Testis (tissue), 3 donors: ENCODE measurements around the gene KDSR. TPM values are rescaled to one million over a fixed set of nuclear protein-coding genes. Genes with fewer than 3 reads are reported as not detected.
A peak's percentile ranks its signal among the peaks of the same experiment; 100 is the strongest.

Source experiments
- DNase-seq: peaks from one replicate; pipeline ENCODE4 v3.0.0-alpha.2; 2019
- H3K27ac ChIP-seq, 2 donors: fragments of 200-600 bp; sonication (generic); one replicate each; pipeline ENCODE4 v1.5.1; 2019
- H3K27me3 ChIP-seq: fragments of 200-600 bp; sonication (generic); one replicate; pipeline ENCODE4 v1.5.1; 2019
- H3K36me3 ChIP-seq: fragments of 200-600 bp; sonication (generic); one replicate; pipeline ENCODE4 v1.5.1; 2017; ENCODE audit warnings: low read depth; ENCODE audit errors: missing control alignments
- H3K4me1 ChIP-seq: fragments of 200-600 bp; sonication (generic); one replicate; pipeline ENCODE4 v1.5.1; 2019
- H3K4me3 ChIP-seq, 2 donors: fragments of 200-600 bp; sonication (generic); one replicate each; pipeline ENCODE4 v1.5.1; 2017 to 2019
- H3K9me3 ChIP-seq: fragments of 200-600 bp; sonication (generic); one replicate; pipeline ENCODE4 v1.5.1; 2017
- POLR2A ChIP-seq: fragments of 450-650 bp; IDR thresholded peaks from one replicate; pipeline ENCODE4 v1.6.1; 2017; ENCODE audit warnings: antibody characterized with exemption, mild to moderate bottlenecking, moderate library complexity
- WGBS, 2 donors: methylation state at CpG; one replicate each; pipeline ENCODE4 v1.1.5; 2018; 5-methylcytosine and 5-hydroxymethylcytosine counted together
- intact Hi-C: fragments of 100-400 bp; cut with DNase I; formaldehyde crosslinking; loops from one replicate; pipeline ENCODE4 v1.15.1; 2023; ENCODE audit warnings: low total_unique reads
- polyA plus RNA-seq: library from polyadenylated mRNA; stranded (reverse); fragments of 350-450 nt; fragmentation: Illumina TruSeq; extraction: RNeasy Lipid Tissue Mini Kit (QIAGEN cat#74804); gene quantifications from one replicate; pipeline ENCODE4 v1.2.3, GENCODE V29; 2014; ENCODE audit warnings: low read depth, low replicate concordance; ENCODE audit not compliant: insufficient read depth
- total RNA-seq, 2 donors: library from RNA; depleted of rRNA; stranded (reverse); fragments of >200 nt; gene quantifications; one replicate each; pipeline ENCODE4 v1.2.3, GENCODE V29; 2016
- TF ChIP-seq, protein P1 (sequence below), 3 experiments: fragments of 450-650 bp in 2 of 3; fragments of 200-600 bp in 1 of 3; sonication (generic) in 1 of 3; IDR thresholded peaks; one replicate each; pipeline ENCODE4 v1.5.1; 2016 to 2019; ENCODE audit warnings: antibody characterized with exemption in 3 of 3, mild to moderate bottlenecking in 2 of 3, moderate library complexity in 1 of 3

The KDSR gene
- total and polyA plus RNA-seq, 3 donors from 2014 or later: 30.2 to 64.1 (median 41.7) TPM

DNA sequence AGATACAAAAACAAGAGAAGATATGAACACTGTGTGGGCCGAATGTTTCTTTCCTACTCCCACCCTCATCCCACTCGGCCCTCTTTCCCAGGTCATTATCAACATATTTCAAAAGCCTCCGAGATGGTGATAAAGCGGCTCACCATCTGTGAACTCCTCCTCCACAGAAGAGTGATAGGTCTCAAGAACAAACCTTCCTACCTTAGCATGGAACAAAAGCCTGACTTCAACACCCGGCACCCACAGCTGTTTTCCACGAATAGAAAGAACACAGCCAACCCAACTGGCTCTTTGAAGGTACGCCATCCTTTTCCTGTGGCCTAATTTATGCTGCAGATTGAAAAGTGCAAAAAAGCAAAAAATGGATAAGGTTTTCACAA, 76.2 kb downstream of the KDSR start:
- H3K36me3 ChIP-seq: no peaks in the 10 kb centered on the region
- H3K4me1 ChIP-seq: peaks cover 54% of the 10 kb centered on the region
- TF ChIP-seq POLR2A: no peak
- TF ChIP-seq, protein P1, sequence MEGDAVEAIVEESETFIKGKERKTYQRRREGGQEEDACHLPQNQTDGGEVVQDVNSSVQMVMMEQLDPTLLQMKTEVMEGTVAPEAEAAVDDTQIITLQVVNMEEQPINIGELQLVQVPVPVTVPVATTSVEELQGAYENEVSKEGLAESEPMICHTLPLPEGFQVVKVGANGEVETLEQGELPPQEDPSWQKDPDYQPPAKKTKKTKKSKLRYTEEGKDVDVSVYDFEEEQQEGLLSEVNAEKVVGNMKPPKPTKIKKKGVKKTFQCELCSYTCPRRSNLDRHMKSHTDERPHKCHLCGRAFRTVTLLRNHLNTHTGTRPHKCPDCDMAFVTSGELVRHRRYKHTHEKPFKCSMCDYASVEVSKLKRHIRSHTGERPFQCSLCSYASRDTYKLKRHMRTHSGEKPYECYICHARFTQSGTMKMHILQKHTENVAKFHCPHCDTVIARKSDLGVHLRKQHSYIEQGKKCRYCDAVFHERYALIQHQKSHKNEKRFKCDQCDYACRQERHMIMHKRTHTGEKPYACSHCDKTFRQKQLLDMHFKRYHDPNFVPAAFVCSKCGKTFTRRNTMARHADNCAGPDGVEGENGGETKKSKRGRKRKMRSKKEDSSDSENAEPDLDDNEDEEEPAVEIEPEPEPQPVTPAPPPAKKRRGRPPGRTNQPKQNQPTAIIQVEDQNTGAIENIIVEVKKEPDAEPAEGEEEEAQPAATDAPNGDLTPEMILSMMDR (IDR thresholded peaks at IDR 0.05): no peak
- peak overlapping the region; percentile 6 to 53 for H3K27ac ChIP-seq
- H3K27me3 ChIP-seq: no peaks in the 10 kb centered on the region
- peak; percentile 76 for DNase-seq
- WGBS, 2 donors: 37 to 52% methylated on average over 7 of the region's 7 CpGs
- intact Hi-C loops: no loop called here
- H3K4me3 ChIP-seq: no peak overlapping the region
- no peaks in the 10 kb centered on the region for H3K9me3 ChIP-seq

- H3K36me3 ChIP-seq: no peaks in the 10 kb centered on the region
- intact Hi-C loops: no loop called here
- no peak for DNase-seq
- H3K4me1 ChIP-seq: peaks cover 54% of the 10 kb centered on the region
- no peaks in the 10 kb centered on the region for H3K9me3 ChIP-seq
- no peak overlapping the region for H3K4me3 ChIP-seq
- H3K27me3 ChIP-seq: no peaks in the 10 kb centered on the region
- WGBS, 2 donors: 49 to 73% methylated on average over 6 of the region's 6 CpGs
- no peak for TF ChIP-seq POLR2A
- TF ChIP-seq, protein P1 (IDR thresholded peaks at IDR 0.05): no peak
- peak overlapping the region; percentile 6 to 53 for H3K27ac ChIP-seq
Measured at GRCh38 chr18:63290166-63290820, 76.7 kb downstream of the KDSR start.

- Histone ChIP-seq H3K4me3 (no peak overlapping the region), H3K27me3 (no peaks in the 10 kb centered on the region), H3K36me3 (no peaks in the 10 kb centered on the region), H3K4me1 (peaks cover 62% of the 10 kb centered on the region), H3K27ac (peak overlapping the region; percentile 6 to 53), H3K9me3 (no peaks in the 10 kb centered on the region)
- DNase-seq: no peak
- no peak for TF ChIP-seq POLR2A
- TF ChIP-seq, protein P1 (IDR thresholded peaks at IDR 0.05): no peak
- WGBS, 2 donors: 61 to 66% methylated on average over 2 of the region's 2 CpGs
- intact Hi-C loops: no loop called here
Measured at GRCh38 chr18:63288311-63288710, 78.7 kb downstream of the KDSR start.

DNA sequence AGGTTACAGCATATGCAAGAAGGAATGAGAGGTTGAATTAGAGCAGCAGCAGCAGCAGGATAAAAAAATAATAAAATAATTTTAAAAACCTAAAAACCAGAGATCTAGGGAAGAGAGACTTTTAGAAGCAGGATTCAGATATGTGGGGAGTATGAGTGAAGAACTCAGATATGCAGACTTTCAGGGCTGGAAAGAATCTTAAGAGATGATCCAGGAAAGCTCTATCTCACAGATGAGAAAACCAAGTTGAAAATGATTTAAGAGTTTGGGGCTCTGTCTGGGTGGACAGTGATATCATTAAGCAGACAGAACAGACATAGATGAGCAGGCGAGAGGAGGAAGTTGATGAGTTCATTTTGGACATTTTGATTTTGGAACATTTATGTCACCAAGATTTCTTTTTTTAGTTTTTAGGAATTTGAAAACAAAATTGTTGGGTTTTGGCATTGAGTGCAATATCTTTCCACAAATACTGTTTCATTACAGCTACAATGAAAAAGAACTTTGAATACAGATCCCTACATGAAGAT, 79.2 kb downstream of the KDSR start:
- no peak for DNase-seq
- Histone ChIP-seq H3K4me1 (peaks cover 60% of the 10 kb centered on the region), H3K27me3 (no peaks in the 10 kb centered on the region), H3K27ac (peak overlapping the region in 1 of 2 donors; percentile 53), H3K36me3 (no peaks in the 10 kb centered on the region), H3K4me3 (no peak overlapping the region), H3K9me3 (no peaks in the 10 kb centered on the region)
- TF ChIP-seq, protein P1 (IDR thresholded peaks at IDR 0.05): no peak
- no peak for TF ChIP-seq POLR2A
- intact Hi-C loops: no loop called here
- WGBS, 2 donors: 53 to 59% methylated on average over 1 of the region's 1 CpG

DNA sequence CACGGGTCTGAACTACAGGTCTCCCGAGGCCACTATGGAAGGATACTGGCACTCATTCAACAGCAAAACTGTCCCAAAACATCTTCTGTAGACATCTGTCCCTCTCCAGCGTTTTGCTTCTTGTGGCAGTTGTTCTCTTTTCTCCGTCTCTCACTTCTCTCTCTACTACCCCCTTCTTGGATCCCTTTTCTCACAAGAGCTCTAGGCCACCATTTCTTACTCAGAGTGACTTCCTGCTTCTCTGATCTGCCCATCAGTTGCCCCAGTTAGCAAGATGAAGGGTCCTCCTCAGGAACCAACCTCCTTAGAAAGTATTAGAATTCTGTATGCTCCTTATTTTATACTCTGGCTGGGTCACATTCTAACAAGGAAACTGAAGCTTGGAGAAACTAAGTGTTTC, 80.1 kb downstream of the KDSR start:
- Histone ChIP-seq H3K36me3 (no peaks in the 10 kb centered on the region), H3K4me1 (peaks cover 60% of the 10 kb centered on the region), H3K27me3 (no peaks in the 10 kb centered on the region), H3K27ac (peak overlapping the region in 1 of 2 donors; percentile 53), H3K4me3 (no peak overlapping the region), H3K9me3 (no peaks in the 10 kb centered on the region)
- intact Hi-C loops: no loop called here
- no peak for TF ChIP-seq POLR2A
- TF ChIP-seq, protein P1 (IDR thresholded peaks at IDR 0.05): no peak
- no peak for DNase-seq
- WGBS, 2 donors: 76 to 83% methylated on average over 4 of the region's 4 CpGs
